Stimulated activated CD4-positive, alpha-beta T cell treated with anti-CD3 and anti-CD28 coated beads, Interleukin-4, amount 100 ng/mL, for 1 hour (primary cell): ENCODE data around the gene RALBP1.

Source experiments
- DNase-seq: peaks from one replicate; pipeline ENCODE4 v3.0.0-alpha.2; 2020

Gene RALBP1

GRCh38 chr18:9552616-9553015 lies 77.3 kb downstream of the RALBP1 start:
- DNase-seq, result no peak

- DNase-seq, result no peak
Measured at GRCh38 chr18:9557250-9557943, 82.1 kb downstream of the RALBP1 start.

- no peak for DNase-seq
Measured at GRCh38 chr18:9558387-9559064, 83.2 kb downstream of the RALBP1 start.

GRCh38 chr18:9559253-9559652 lies 83.9 kb downstream of the RALBP1 start:
- no peak for DNase-seq

- DNase-seq, result no peak
Measured at GRCh38 chr18:9561759-9562158, 86.4 kb downstream of the RALBP1 start.

- DNase-seq, result no peak
Measured at GRCh38 chr18:9562584-9562983, 87.3 kb downstream of the RALBP1 start.

- no peak for DNase-seq
Measured at GRCh38 chr18:9563331-9563730, 88.0 kb downstream of the RALBP1 start.

- no peak for DNase-seq
Measured at GRCh38 chr18:9565407-9565806, 90.1 kb downstream of the RALBP1 start.

- no peak for DNase-seq
Measured at GRCh38 chr18:9568186-9568585, 92.9 kb downstream of the RALBP1 start.

- DNase-seq, result no peak
Measured at GRCh38 chr18:9569178-9569577, 93.9 kb downstream of the RALBP1 start.

GRCh38 chr18:9570255-9570654 lies 94.9 kb downstream of the RALBP1 start:
- no peak for DNase-seq

- no peak for DNase-seq
Measured at GRCh38 chr18:9571546-9571945, 96.2 kb downstream of the RALBP1 start.

- DNase-seq, result no peak
Measured at GRCh38 chr18:9574473-9575115, 99.3 kb downstream of the RALBP1 start.

GRCh38 chr18:9575558-9575957 lies 100.2 kb downstream of the RALBP1 start:
- DNase-seq, result no peak

- no peak for DNase-seq
Measured at GRCh38 chr18:9577361-9577760, 102.0 kb downstream of the RALBP1 start.

- no peak for DNase-seq
Measured at GRCh38 chr18:9578306-9578705, 103.0 kb downstream of the RALBP1 start.

- DNase-seq, result no peak
Measured at GRCh38 chr18:9581667-9582066, 106.4 kb downstream of the RALBP1 start.

GRCh38 chr18:9586814-9587213 lies 111.5 kb downstream of the RALBP1 start:
- DNase-seq, result no peak
